Stimulated activated CD8-positive, alpha-beta memory T cell treated with anti-CD3 and anti-CD28 coated beads, Interleukin-2, amount 100 ng/mL, for 48 hours (primary cell): ENCODE measurements around the gene COLEC12.
"Not testable (repeated sequence)": the region's sequence is repeated elsewhere in the genome, so short reads cannot be mapped to it uniquely, and the experiment has no call there.

Experiments
- DNase-seq, 2 donors: peaks; one replicate each; pipeline ENCODE4 v3.0.0-alpha.2; 2020; ENCODE audit warnings: low read depth in 2 of 2

COLEC12 gene

DNA sequence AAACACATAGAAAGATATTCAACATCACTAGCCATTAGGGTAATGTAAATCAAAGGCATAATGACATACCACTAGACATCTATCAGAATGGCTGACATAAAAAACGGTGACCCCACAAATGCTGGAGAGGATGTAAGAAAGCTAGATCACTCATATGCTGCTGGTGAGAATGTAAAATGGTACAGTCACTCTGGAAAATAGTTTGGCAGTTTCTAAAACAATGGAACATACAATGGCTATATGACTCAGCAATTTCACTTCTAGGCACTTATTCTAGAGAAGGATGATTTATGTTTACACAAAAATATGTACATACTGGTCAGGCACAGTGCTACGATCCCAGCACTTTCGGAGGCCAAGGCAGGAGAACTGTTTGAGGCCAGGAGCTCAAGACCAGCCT, 87.3 kb downstream of the COLEC12 start:
- no peak for DNase-seq

DNA sequence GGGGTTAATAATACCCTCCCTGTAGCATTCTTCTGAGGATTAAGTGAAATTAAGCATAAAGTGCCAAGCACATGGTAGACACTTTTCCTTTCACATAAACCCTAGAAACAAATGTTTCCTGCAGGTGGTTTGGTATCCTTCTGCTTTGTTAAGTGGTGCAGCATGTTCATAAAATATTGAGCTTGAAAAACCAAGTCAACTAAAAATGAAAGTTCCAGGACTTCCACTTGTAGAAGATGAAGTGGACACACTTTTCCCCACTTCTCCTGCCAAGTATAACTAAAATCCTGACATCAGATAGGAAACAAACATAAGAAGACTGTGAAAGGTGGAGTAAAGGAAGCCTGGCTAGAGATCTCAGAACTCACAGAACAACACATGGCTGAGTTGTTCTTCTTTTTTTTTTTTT, 90.5 kb downstream of the COLEC12 start:
- DNase-seq: no peak

DNA sequence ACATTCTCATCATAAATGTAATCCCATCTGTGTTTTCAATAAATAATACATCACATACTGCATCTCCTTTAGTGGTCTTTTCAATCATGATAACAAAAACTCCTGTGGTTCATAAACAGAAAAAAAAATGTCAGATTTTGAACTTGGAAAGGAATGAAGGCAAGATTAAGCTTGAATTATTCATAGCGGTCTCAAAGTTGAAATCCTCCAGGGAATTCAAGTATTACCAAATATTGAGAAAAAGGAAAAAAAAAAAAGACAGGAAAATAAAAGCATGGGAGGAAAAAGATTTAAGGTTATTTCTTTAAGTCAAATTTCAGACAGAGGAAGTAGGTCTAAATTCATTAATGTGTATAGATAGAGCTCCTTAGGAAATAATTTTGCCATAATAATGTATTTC, 92.1 kb downstream of the COLEC12 start:
- DNase-seq: no peak

DNA sequence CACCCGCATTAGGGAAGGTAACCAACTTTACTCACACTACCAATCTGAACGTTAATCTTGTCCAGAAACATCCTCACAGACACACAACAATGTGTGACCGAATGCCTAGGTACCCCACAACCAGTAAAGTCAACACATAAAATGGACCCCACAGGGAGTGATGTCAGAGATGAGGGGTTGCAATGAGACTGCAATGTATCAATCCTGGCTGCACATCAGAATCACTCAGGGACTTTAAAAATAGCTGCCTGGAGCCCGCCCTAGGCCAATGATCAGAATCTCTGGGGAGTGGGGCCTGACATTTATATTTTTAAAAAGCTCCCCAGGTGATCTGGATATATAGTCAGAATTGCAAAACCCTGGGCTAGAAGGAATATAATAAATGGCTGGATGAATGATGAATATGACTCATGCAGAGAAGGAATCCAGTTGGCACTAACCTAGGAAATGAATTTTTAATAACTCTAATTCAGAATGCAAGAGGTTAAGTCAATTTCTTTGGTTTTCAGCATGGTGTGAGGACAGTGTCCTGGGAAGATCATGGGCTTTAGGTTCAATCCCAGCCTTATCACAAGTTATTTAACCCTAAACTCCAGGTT, 92.8 kb downstream of the COLEC12 start:
- no peak for DNase-seq

DNA sequence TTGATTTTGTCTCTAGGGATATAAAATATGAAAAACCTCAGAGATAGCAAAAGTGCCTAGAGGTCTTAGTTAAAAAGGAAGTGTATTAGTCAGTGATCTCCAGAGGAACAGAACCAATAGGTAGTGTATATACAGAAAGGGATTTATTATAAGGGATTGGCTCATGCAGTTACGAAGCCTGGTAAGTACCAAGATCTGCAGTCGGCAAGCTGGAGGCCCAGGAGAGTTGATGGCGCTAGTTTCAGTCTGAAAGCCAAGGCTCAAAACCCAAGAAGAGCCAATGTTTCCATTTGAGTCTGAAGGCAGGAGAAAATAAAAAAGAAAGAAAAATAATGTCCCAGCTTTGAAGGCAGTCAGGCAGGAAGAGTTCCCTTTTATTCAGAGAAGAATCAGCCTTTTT, 93.3 kb downstream of the COLEC12 start:
- no peak for DNase-seq

DNA sequence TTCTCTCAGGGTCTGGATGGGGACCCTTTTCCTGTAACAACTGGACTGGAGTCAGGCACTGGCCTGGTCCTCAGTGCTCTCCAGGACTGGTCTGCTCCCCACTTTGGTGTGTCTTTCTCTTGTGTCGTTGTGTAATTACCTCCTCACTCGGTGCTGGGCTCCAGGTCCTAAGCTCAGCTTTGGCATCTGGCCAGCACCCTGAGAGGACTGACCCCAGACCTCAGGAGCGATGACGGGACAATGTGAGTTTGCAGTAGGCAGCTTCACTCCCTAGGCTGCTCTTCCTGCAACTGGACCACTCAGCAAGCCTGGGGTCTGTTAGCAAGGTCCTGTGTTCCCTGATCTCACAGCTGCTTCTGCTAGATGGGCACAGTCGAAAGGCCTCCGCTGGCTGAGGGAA, 93.8 kb downstream of the COLEC12 start:
- no peak for DNase-seq

DNA sequence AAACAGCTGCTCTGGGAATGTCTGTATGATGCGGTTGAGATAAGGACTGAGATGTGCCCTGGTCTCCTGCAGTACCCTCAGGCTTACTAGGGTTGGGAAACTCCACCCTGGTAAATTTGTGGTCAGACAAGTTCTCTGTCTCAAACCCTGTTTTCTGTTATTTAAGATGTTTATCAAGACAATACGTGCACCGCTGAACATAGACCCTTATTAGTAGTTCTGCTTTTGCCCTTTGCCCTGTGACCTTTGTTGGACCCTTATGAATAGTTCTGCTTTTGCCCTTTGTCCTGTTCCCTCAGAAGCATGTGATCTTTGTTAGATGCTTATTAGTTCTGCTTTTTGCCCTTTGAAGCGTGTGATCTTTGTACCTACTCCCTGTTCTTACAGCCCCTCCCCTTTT, 95.5 kb downstream of the COLEC12 start:
- not testable (repeated sequence) for DNase-seq

DNA sequence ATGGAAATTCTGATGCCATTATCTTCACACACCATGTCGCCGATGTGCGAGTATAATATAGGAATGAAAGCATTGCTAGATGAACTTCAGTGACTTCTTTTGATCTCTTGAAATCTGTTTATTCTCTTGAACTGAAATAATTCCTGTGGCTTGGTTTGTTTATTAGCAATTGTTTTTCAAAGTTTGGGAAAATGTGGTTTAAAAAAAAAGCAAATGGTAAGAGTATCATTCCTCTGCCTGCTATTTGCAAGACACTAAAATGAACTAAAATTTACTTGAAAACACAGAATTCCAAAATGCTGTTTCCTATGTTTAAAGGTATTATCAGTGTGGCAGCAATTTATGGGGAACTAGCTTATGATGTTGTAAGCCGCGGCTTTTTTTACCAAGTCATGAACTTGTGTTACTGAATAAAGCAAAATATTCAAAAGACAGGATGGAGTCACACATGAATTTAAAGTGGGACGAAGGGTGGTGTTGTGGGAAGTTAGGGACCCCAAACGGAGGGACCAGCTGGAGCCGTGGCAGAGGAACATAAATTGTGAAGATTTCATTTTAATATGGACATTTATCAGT, 96.4 kb downstream of the COLEC12 start:
- no peak for DNase-seq

DNA sequence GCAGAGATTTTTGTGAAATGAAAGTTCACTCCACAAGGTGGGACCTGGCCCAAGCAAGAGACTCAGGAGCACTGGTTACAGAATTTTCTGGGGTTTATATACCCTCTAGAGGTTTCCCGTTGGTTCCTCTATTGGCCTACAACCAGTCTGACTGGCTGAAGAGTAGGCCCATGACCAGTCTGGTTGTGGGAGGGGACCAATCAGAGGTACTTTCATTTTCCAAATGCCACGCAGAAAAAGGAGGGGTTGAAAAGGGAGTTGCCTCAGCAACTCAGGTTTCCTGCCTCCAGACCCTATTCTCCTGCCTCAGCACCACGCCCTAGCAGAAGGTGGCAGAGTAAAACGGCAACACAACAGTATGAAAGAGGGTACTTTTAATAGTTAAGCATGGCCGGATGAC, 98.4 kb downstream of the COLEC12 start:
- DNase-seq: no peak

DNA sequence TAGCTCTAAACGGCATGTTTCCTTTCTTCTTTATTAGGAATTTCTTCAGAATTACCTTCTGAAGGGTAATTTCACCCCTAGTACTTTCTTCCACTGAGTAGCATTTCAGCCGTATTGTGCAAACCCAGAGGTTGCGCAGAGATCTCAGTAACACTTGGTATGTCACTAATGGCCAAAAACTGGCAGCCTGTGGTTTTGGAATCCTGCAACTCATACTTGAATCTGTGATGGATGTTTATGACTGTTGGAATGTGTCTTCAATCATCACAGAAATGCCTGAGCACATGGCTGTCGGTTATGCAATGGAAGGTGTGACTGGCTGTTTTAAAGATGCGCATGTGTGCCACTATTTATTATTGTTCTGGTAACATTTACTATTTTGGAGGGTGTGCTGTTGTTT, 100.0 kb downstream of the COLEC12 start:
- no peak for DNase-seq

DNA sequence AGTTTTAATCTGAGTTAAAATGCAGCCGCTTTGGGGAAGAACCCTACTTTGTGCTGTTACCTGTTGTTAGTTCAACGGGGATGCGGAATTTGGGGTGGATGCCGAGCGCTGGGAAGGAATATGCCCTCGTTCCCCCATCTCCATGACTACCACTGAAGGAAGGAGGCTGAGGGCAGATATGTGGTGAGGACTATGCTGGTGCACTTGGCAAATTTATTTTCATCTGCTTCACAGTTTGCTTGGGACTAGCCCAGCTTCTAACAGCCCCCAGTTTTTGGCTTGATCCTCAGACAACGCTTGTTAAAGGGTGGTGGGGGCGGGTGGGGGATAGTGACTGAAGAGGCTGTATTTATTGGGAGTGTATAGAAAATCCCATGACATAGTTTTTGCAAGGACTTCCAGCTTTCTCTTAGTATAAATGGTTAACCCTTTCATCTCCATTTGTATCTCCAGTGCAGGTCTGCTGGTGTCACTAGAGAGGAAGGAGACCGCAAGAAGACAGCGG, 100.8 kb downstream of the COLEC12 start:
- DNase-seq: no peak

DNA sequence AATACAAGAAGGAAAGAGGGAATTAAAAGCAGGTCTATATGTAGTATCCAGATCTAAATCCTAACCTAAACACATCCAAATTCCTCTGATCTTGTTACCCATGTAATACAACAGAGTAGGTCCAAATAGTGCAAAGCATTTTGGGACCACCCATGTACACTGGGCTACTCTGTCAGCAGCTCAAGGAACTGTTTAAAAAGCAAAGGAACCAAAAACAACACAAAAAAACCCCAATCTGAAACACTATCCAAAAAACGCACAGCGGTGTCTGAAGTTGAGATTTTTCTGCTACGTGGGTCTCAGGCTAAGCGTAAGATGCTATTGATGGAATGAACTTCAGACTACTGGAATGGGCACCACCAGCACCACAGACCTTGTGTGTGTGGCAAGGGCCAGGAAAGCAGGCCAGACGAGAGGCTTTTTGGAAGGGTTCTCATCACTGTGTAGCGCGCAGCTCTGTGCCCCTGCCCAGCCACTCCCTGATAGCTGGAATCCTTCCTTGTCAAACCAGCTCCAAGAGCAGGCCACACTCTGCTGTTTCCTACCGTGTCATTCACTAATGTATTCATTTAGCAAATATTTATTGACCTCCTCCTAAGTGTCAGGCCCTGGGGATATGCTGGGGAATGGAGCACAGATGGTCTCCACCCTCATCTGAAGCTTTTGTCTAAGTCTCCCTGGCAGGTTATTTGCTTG, 101.4 kb downstream of the COLEC12 start:
- DNase-seq: no peak

DNA sequence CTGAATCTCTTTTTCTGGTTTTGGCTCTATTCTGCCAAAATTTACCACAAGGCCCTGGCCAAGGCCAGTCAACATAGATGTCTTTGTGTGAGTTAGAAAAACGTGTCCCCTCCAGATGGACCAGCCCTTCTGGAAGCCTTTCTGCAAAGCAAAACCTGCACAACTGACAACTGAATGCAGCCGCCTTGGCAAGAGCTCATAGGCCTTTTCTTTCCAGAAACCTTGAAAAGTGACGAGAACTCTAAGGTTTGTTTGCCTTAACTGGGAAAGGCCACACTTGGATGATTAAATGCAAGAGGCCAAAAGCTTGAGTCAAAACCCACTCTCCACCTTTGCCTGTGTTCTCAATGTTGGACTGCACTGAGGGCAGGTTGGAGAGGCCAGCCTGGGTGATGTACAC, 103.9 kb downstream of the COLEC12 start:
- no peak for DNase-seq

DNA sequence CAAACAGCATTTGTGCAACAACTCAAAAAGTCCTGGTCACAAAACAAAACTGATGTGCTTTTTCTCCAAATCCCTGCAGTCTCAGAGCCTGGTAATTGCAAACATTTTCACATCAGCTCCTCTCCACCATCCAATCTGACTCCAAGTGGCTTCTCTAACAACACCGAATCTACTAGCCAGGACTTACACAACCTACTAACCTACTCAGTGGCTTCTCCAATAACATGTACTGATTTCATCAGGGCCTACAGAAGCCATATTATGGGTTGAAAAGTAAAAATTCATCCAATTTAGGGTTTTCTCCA, 104.3 kb downstream of the COLEC12 start:
- no peak for DNase-seq

DNA sequence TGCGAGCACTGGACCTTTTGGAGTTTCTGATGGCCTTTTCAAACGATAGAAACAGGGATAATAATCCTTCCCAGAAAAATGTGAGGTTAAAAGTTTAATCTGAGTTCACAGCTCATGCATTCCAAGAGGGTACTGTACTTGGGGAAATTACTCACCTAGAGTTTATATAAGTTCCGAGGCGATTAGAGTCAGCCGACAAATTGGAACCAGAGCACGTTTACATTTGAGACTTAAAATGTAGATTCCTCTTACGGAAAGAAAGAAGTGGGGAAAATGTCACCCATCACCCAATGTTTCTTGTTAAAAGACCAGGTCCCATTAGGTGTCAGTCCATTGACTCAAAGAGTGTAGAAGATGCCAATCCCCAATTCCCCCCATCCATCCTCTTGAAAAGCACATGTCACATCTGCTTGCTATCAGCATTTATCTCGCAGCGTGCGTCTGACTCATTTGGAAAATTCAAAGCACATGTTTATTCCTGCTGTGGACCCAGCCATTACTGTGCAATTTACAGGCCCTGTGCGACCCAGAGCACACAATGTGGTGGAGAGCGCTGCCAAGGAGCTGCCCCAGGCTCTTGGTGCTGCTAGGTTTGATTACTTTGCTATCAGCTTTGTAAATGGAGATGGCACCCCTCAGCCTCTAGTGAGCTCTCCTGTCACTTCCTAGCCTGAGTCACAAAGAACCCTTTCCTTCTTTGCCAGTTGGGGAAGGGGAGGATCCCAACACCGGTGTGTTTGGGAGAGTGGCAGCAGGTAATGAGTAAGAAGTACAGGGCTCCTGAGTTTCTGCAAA, 104.8 kb downstream of the COLEC12 start:
- no peak for DNase-seq

DNA sequence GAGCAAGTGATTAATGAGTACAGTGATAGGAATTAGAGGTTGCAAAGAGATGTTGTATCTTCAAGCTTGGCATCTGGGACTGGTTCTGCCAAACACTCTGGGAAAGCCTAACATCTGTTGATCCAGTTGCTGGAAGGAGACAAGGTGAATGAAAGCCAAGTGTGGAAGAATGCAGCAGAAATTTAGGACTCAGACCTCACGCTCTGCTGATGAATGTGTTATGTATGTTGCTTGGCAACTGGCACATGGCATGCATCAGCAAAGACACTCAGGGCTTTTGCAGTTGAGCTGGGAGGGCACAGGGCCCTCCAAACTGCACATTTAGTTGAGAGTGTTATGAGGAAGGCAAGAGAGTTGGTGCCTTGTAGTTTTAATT, 105.5 kb downstream of the COLEC12 start:
- no peak for DNase-seq

DNA sequence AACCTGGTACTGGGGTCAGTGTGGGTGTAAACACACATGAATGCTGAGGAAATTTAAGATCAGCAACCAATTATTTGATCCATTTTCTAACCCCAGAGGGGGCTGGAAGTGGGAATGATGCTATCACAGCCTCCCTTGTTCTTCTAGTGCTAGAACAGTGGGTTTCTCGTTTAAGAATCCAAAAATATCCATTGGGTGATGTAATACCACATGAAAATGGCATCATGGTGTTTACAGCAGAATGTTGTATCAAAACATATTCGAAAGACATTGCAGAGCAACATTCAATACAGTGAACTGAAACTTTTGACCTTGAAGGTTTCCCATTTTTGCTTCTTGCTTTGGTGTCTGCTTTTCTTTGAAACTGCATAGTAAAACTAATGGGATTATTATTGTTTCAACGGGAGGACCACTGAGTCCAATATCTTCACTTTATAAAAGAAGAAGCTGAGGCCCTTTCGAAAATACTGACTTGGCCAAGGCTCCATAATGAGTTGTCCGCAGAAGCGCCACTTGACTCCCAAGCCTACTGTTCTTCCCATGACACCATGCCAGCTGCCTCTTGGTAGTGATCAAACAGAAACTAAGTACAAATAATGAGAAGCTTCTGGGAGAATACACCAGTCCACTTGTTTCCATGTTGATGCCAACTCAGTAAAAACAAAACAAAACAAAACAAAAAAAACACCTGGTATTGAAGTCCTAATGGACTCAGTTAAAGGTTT, 106.1 kb downstream of the COLEC12 start:
- DNase-seq: no peak

DNA sequence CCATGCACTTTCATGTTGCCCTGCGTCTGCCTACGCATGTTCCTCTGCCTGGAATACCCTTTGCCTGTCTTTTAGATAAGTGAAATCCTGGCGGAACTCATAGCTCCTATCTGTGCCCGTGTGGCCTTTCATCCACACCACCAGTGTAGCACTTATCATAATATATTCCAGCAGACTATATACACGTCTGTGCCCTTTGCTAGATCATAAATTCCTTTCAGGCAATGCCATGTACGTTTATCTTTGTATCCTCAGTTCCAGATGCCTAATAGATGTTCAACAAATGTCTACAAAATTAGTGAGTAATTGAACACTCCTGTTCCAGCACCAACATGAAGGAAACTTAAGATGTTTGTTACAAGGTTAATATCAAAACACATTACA, 106.9 kb downstream of the COLEC12 start:
- DNase-seq: no peak

DNA sequence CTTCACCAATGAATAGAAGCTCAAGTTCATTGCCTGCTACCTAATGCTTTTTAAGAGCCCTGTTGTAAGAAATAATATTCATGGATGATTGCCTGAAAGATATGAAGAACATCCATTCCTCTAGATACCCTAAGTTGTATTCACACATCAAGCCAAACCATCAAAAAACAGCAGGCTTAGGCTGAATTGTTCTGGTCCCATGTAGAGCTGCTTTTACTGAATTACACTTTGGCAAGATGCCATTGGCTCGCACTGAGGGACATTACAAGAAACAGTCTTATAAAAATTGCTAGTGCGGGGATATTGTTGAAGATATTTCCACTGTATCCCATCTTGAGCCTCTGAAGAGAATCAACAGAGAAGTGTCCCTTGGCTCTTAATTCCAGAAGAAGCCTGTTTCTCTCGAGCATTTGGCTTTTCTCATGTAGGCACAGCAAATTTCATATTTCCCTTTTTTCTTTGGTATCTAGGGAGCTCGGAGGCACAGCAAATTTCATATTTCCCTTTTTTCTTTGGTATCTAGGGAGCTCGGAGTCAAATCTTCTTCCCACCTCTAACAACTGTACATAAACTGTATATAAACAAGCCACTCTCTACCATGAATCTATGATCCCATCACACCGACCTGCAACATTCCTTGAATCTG, 107.5 kb downstream of the COLEC12 start:
- DNase-seq: no peak

DNA sequence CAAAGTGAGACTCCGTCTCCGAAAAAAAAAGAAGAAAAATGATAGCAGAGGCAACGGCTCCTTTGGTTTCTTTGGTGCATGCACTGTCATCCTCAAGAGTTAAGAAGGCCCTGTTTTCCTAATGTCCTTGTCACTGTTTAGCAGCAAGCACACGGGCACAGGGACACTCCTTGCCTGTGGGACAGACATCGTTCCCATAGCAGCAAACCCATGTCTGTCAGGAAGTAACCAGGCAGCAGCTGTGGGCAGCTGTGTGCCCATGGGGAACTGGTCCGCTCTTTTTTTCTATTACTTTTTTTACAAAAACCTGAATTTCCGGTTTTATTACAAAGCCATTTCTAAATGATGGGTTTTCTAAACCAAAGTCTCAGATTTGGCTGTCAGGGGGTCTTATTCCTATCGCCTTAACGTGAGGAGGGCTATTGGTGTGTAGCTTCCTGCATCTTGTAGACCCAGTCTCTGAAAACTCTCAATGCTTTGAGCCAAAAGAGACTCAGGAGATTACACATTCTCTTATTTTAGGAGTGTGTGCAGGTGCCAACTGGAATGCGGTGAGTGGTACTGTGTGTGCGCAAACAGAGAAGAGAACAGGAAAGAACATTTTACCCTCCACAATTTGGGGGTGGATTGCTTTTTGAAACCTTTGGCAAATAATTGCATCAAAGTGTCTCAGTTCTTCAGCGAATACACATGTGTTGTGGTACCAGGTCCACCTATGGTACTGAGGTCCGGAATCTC, 109.6 kb downstream of the COLEC12 start:
- no peak for DNase-seq
